ENCODE data around the gene AFAP1L2. TPM values are rescaled to one million over a fixed set of nuclear protein-coding genes. Genes with fewer than 3 reads are reported as not detected.
A peak's percentile ranks its signal among the peaks of the same experiment; 100 is the strongest.

Gene AFAP1L2
- total and polyA plus RNA-seq, 7 donors, result 2.5 to 26.0 (median 7.9) TPM

DNA sequence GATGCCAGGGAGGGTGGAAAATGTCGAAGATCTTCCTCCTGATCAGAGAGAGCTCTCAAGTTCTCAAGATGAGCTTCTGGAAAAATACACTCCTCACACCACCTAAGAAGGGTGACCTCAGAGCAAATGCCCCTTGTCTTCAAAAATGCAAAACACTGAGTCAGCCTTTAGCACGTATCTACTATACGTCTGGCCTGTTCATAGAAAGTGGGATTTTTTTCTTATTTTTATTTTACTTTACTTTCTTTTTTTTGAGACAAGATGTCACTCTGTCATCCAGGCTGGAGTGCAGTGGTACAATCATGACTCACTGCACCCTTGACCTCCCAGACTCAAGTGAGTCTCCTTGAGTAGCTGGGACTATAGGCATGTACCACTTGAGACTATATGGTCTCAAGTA, 57.1 kb downstream of the AFAP1L2 start:
- TF ChIP-seq POLR2A (IDR thresholded peaks at IDR 0.05) (no peak), POLR2AphosphoS5 (IDR thresholded peaks at IDR 0.05) (no peak), EP300 (IDR thresholded peaks at IDR 0.05) (no peak)
- TF ChIP-seq, protein P1, sequence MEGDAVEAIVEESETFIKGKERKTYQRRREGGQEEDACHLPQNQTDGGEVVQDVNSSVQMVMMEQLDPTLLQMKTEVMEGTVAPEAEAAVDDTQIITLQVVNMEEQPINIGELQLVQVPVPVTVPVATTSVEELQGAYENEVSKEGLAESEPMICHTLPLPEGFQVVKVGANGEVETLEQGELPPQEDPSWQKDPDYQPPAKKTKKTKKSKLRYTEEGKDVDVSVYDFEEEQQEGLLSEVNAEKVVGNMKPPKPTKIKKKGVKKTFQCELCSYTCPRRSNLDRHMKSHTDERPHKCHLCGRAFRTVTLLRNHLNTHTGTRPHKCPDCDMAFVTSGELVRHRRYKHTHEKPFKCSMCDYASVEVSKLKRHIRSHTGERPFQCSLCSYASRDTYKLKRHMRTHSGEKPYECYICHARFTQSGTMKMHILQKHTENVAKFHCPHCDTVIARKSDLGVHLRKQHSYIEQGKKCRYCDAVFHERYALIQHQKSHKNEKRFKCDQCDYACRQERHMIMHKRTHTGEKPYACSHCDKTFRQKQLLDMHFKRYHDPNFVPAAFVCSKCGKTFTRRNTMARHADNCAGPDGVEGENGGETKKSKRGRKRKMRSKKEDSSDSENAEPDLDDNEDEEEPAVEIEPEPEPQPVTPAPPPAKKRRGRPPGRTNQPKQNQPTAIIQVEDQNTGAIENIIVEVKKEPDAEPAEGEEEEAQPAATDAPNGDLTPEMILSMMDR (IDR thresholded peaks at IDR 0.05), result no peak
- H3K27me3 ChIP-seq, result no peaks in the 10 kb centered on the region
- intact Hi-C loops (cut with DNase I), result loop anchor here (5.0 kb wide), 1 partner anchor 55 kb away; the partner anchor contains the start of gene AFAP1L2
- H3K9me3 ChIP-seq, result no peaks in the 10 kb centered on the region
- H3K27ac ChIP-seq, result peak overlapping the region; percentile 32 to 55 (median 37)
- no peaks in the 10 kb centered on the region for H3K36me3 ChIP-seq
- 84 to 88% methylated on average over 3 of the region's 3 CpGs for WGBS, 2 donors
- H3K4me1 ChIP-seq, result peaks cover 0 to 56% (median 28%) of the 10 kb centered on the region in 4 donors
- no peak for DNase-seq
- no peak overlapping the region for H3K4me3 ChIP-seq

DNA sequence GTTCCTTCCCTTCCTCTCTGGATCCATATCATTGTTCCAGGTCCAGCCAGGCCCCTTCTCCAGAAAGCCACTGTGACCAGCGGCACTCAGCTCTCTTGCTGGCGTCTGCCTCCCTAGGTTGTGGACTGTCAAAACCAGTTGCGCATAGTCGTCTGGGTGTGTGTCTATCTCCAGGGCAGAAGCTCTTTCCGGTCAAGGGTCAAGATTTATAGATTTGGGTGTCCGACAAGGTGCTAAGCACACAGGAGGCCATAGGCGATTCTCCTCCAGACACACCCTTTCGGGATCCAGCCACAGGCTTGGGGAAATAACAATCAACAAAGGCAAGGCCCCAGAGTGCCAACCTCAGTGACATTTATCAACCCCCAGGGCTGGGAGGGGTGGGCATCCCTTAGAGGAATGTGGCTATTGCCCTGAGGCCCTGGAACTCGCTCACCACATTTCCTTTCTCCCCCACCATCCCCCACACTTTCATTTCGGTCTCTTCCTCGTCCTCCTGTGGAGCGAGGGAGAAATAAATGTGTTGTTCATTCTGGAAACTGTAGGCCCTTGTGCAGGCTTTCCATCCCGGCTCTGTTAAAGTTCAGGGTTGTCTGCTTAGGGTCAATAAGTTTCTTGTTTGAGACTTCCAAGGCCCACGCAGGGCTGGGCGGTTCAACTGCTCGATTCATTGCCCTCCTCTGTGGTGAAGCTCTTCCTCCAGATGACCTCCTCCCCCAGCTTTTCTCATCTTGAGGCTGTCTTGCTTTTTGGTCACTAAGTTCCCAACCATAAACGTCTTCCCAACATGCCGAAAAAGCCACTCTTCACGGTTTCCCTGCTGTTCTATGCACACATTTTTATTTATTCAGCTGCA, 57.9 kb downstream of the AFAP1L2 start:
- Histone ChIP-seq H3K4me1 (peaks cover 0 to 52% (median 27%) of the 10 kb centered on the region in 4 donors), H3K27ac (peak overlapping the region; percentile 32 to 57 (median 44)), H3K4me3 (no peak overlapping the region), H3K36me3 (no peaks in the 10 kb centered on the region), H3K27me3 (no peaks in the 10 kb centered on the region), H3K9me3 (no peaks in the 10 kb centered on the region)
- 76 to 79% methylated on average over 19 of the region's 19 CpGs for WGBS, 2 donors
- DNase-seq, result no peak
- intact Hi-C loops (cut with DNase I), result loop anchor here (5.0 kb wide), 1 partner anchor 56 kb away; the partner anchor contains the start of gene AFAP1L2
- TF ChIP-seq POLR2A (IDR thresholded peaks at IDR 0.05) (no peak), POLR2AphosphoS5 (IDR thresholded peaks at IDR 0.05) (peak in 1 of 4 donors; percentile 9)

GRCh38 chr10:114345701-114346100, 58.6 kb downstream of the AFAP1L2 start:
- intact Hi-C loops (cut with DNase I), result loop anchor here (5.0 kb wide), 1 partner anchor 57 kb away; the partner anchor contains the start of gene AFAP1L2
- 96 to 97% methylated on average over 10 of the region's 10 CpGs for WGBS, 2 donors
- Histone ChIP-seq H3K36me3 (no peaks in the 10 kb centered on the region), H3K27me3 (no peaks in the 10 kb centered on the region), H3K4me1 (peaks cover 0 to 45% (median 22%) of the 10 kb centered on the region in 4 donors), H3K9me3 (no peaks in the 10 kb centered on the region), H3K4me3 (no peak overlapping the region), H3K27ac (peak overlapping the region; percentile 14 to 57 (median 44))
- DNase-seq, result no peak
- TF ChIP-seq, protein P1 (IDR thresholded peaks at IDR 0.05), result no peak
- TF ChIP-seq POLR2AphosphoS5 (IDR thresholded peaks at IDR 0.05) (no peak), EP300 (IDR thresholded peaks at IDR 0.05) (no peak), POLR2A (IDR thresholded peaks at IDR 0.05) (no peak)

DNA sequence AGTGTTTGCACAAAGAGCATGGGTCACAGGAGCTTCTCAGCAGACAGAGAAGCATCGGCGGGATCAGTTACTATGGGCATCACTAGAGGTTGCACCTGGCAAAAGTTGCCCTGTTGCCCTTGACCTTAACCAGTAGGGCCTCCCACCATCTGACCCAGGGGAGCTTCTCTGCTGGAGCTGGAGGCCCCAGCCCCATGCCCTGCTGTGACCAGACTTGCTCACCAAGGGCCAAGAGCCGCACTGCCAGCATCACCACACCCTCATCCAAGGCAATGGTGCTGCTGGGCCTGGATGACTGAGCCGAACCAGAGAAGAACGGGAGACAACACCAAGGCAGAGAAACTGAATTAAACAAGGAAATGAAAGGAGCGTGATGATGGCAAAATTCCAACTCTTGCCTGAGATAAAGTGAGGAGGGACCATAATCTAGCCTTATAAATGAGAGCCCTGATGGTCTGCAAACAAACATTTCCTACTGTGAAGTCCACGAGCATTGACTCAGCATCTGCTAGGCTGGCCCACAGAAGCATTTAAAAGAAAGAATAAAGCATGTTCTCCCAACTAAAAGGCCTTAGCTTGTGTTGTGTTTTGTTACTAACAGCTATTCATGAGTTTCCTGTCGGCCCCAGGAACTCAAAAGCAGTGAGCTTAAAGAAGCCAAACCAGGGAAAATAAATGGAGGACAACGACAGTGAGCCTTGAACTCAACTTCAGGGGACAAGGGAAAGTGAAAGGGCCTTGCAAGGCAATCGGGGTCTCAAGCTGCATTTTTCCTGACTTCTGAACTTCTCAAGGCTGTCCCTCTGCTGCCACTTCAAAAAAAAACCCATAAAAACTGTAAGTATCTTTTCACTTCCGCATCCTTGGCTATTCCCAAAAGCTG, 60.4 kb downstream of the AFAP1L2 start:
- no peak for DNase-seq
- Histone ChIP-seq H3K4me3 (no peak overlapping the region), H3K27me3 (no peaks in the 10 kb centered on the region), H3K4me1 (peaks cover 0 to 30% (median 7%) of the 10 kb centered on the region in 4 donors), H3K9me3 (no peaks in the 10 kb centered on the region), H3K27ac (peak overlapping the region; percentile 21 to 55 (median 32)), H3K36me3 (no peaks in the 10 kb centered on the region)
- no peak for TF ChIP-seq EP300 (IDR thresholded peaks at IDR 0.05)
- no peak for TF ChIP-seq POLR2AphosphoS5 (IDR thresholded peaks at IDR 0.05)
- no peak for TF ChIP-seq POLR2A (IDR thresholded peaks at IDR 0.05)
- TF ChIP-seq, protein P1 (IDR thresholded peaks at IDR 0.05), result no peak
- WGBS, 2 donors, result 32 to 56% methylated on average over 11 of the region's 11 CpGs
- intact Hi-C loops (cut with DNase I), result no loop called here
